NCI-H774 (cell line): Measurements from ENCODE around the gene ISCU.
"Not testable (repeated sequence)": the region's sequence is repeated elsewhere in the genome, so short reads cannot be mapped to it uniquely, and the experiment has no call there.

ENCODE experiments used
- DNase-seq: peaks from one replicate; lab custom pipeline; 2025; lab: John Stamatoyannopoulos, UW

ISCU gene

GRCh38 chr12:108618079-108618952, 55.9 kb downstream of the ISCU start:
- DNase-seq, result peak; percentile 72

- not testable (repeated sequence) for DNase-seq
Observed at GRCh38 chr12:108618953-108619274, 56.5 kb downstream of the ISCU start.
